Stimulated activated naive CD4-positive, alpha-beta T cell treated with Interleukin-2 at 50 U/mL for 16 hours (primary cell): ENCODE data around the gene ORM1.
"Not testable (repeated sequence)": the region's sequence is repeated elsewhere in the genome, so short reads cannot be mapped to it uniquely, and the experiment has no call there.

Experiments used
- DNase-seq: peaks from one replicate; lab custom pipeline; 2025; lab: John Stamatoyannopoulos, UW

The ORM1 gene

GRCh38 chr9:114308361-114308950 is 14.4 kb upstream of the ORM1 start:
- no peak for DNase-seq

GRCh38 chr9:114309096-114309495 is 13.8 kb upstream of the ORM1 start:
- no peak for DNase-seq

GRCh38 chr9:114310471-114311450 is 12.1 kb upstream of the ORM1 start:
- no peak for DNase-seq

- DNase-seq: no peak
These were observed 11.1 kb upstream of the ORM1 start for GRCh38 chr9:114311571-114312512.

GRCh38 chr9:114312513-114312875 is 10.4 kb upstream of the ORM1 start:
- DNase-seq: no peak

GRCh38 chr9:114313186-114313585 is 9.7 kb upstream of the ORM1 start:
- no peak for DNase-seq

GRCh38 chr9:114314256-114314867 is 8.5 kb upstream of the ORM1 start:
- DNase-seq: no peak

- DNase-seq: no peak
These were observed 7.8 kb upstream of the ORM1 start for GRCh38 chr9:114314881-114315722.

- DNase-seq: no peak
These were observed 7.1 kb upstream of the ORM1 start for GRCh38 chr9:114315723-114316363.

- DNase-seq: no peak
These were observed 6.2 kb upstream of the ORM1 start for GRCh38 chr9:114316605-114317230.

GRCh38 chr9:114317665-114318357 is 5.1 kb upstream of the ORM1 start:
- no peak for DNase-seq

- no peak for DNase-seq
These were observed 4.5 kb upstream of the ORM1 start for GRCh38 chr9:114318416-114318815.

- no peak for DNase-seq
These were observed 3.8 kb upstream of the ORM1 start for GRCh38 chr9:114319147-114319546.

- DNase-seq: not testable (repeated sequence)
These were observed 2.2 kb upstream of the ORM1 start for GRCh38 chr9:114320710-114321109.

GRCh38 chr9:114321759-114322158 is 1.1 kb upstream of the ORM1 start:
- peak; percentile 31 for DNase-seq

GRCh38 chr9:114322160-114322818 is 609 bp upstream of the ORM1 start:
- not testable (repeated sequence) for DNase-seq

GRCh38 chr9:114323849-114324248 is 951 bp downstream of the ORM1 start:
- DNase-seq: not testable (repeated sequence)

- DNase-seq: no peak
These were observed 1.6 kb downstream of the ORM1 start for GRCh38 chr9:114324492-114324891.

GRCh38 chr9:114324965-114325364 is 2.1 kb downstream of the ORM1 start:
- not testable (repeated sequence) for DNase-seq
